ENCODE results near the gene PRM3. TPM values are rescaled to one million over a fixed set of nuclear protein-coding genes. Genes with fewer than 3 reads are reported as not detected.

The PRM3 gene
- total RNA-seq, 3 donors from 2014 or later, result not detected

GRCh38 chr16:11303405-11304138 is 30.1 kb upstream of the PRM3 start:
- Histone ChIP-seq H3K36me3 (no peaks in the 10 kb centered on the region), H3K4me3 (peak overlapping the region in 1 of 3 donors; percentile 53), H3K27ac (peak overlapping the region; percentile 12 to 76), H3K27me3 (no peaks in the 10 kb centered on the region), H3K9me3 (no peaks in the 10 kb centered on the region), H3K4me1 (no peaks in the 10 kb centered on the region)
- DNase-seq (ENCODE audit: low spot score in 2 of 2), result peak; percentile 41 to 65
- intact Hi-C loops (cut with DNase I; ENCODE audit: low total_unique reads), result loop anchor here (5.0 kb wide), 1 partner anchor 1059 kb away; no protein-coding TSS in a partner anchor
- no peak for TF ChIP-seq POLR2A (IDR thresholded peaks at IDR 0.05)
- no peak for TF ChIP-seq POLR2AphosphoS5 (IDR thresholded peaks at IDR 0.05)
- no peak for TF ChIP-seq CTCF (IDR thresholded peaks at IDR 0.05)

- no peaks in the 10 kb centered on the region for H3K4me1 ChIP-seq
- H3K4me3 ChIP-seq, result peak overlapping the region in 1 of 3 donors; percentile 53
- TF ChIP-seq POLR2A (IDR thresholded peaks at IDR 0.05), result no peak
- no peak for TF ChIP-seq CTCF (IDR thresholded peaks at IDR 0.05)
- no peak for TF ChIP-seq POLR2AphosphoS5 (IDR thresholded peaks at IDR 0.05)
- DNase-seq (ENCODE audit: low spot score in 2 of 2), result no peak
- H3K27ac ChIP-seq, result peak overlapping the region; percentile 12 to 76
- no peaks in the 10 kb centered on the region for H3K36me3 ChIP-seq
- intact Hi-C loops (cut with DNase I; ENCODE audit: low total_unique reads), result loop anchor here (5.0 kb wide), 1 partner anchor 1059 kb away; no protein-coding TSS in a partner anchor
- no peaks in the 10 kb centered on the region for H3K9me3 ChIP-seq
- H3K27me3 ChIP-seq, result no peaks in the 10 kb centered on the region
Measured at GRCh38 chr16:11302977-11303376, 29.5 kb upstream of the PRM3 start.

GRCh38 chr16:11301645-11302501 is 28.4 kb upstream of the PRM3 start:
- DNase-seq (ENCODE audit: low spot score in 2 of 2), result no peak
- no peak for TF ChIP-seq POLR2AphosphoS5 (IDR thresholded peaks at IDR 0.05)
- TF ChIP-seq POLR2A (IDR thresholded peaks at IDR 0.05), result no peak
- no peak for TF ChIP-seq CTCF (IDR thresholded peaks at IDR 0.05)
- no peaks in the 10 kb centered on the region for H3K27me3 ChIP-seq
- H3K36me3 ChIP-seq, result no peaks in the 10 kb centered on the region
- no peak overlapping the region for H3K27ac ChIP-seq
- H3K4me1 ChIP-seq, result peaks cover 0 to 8% of the 10 kb centered on the region in 2 donors
- H3K4me3 ChIP-seq, result no peak overlapping the region
- intact Hi-C loops (cut with DNase I; ENCODE audit: low total_unique reads), result loop anchor here (5.0 kb wide), 1 partner anchor 1060 kb away; no protein-coding TSS in a partner anchor
- H3K9me3 ChIP-seq, result no peaks in the 10 kb centered on the region

GRCh38 chr16:11300560-11300892 is 27.1 kb upstream of the PRM3 start:
- DNase-seq (ENCODE audit: low spot score in 2 of 2), result no peak
- Histone ChIP-seq H3K9me3 (no peaks in the 10 kb centered on the region), H3K4me3 (no peak overlapping the region), H3K4me1 (peaks cover 0 to 11% of the 10 kb centered on the region in 2 donors), H3K27me3 (no peaks in the 10 kb centered on the region), H3K36me3 (no peaks in the 10 kb centered on the region), H3K27ac (no peak overlapping the region)
- intact Hi-C loops (cut with DNase I; ENCODE audit: low total_unique reads), result loop anchor here (5.0 kb wide), 1 partner anchor 1062 kb away; no protein-coding TSS in a partner anchor
- no peak for TF ChIP-seq POLR2A (IDR thresholded peaks at IDR 0.05)
- no peak for TF ChIP-seq CTCF (IDR thresholded peaks at IDR 0.05)
- TF ChIP-seq POLR2AphosphoS5 (IDR thresholded peaks at IDR 0.05), result no peak

All from breast epithelium (tissue), 4 donors.